ENCODE data around the gene UBASH3B. TPM values are rescaled to one million over a fixed set of nuclear protein-coding genes. Genes with fewer than 3 reads are reported as not detected.

Gene UBASH3B
- total and polyA plus RNA-seq, 9 donors = 0.31 to 5.9 (median 1.8) TPM

DNA sequence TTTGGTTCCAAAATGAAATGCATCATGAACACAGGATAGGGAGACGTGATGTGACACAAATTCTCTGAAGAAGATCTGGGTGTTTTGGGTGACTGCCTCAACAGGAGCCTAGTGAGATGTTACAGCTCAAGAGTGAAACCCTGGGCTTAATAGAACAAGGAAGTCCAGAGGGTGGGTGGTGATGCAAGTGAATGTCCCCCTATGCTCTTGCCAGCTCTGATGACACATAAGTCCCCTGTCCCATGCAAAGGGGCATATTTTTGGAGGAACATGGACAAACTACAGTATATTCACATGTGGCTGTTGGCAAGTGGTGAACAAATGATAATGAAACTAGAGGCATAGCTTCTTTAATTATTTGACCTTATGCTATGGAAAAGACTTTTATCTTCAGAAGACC, 191.9 kb downstream of the UBASH3B start:
- TF ChIP-seq POLR2A (IDR thresholded peaks at IDR 0.05) (no peak), EP300 (IDR thresholded peaks at IDR 0.05) (no peak)
- TF ChIP-seq, protein P1, sequence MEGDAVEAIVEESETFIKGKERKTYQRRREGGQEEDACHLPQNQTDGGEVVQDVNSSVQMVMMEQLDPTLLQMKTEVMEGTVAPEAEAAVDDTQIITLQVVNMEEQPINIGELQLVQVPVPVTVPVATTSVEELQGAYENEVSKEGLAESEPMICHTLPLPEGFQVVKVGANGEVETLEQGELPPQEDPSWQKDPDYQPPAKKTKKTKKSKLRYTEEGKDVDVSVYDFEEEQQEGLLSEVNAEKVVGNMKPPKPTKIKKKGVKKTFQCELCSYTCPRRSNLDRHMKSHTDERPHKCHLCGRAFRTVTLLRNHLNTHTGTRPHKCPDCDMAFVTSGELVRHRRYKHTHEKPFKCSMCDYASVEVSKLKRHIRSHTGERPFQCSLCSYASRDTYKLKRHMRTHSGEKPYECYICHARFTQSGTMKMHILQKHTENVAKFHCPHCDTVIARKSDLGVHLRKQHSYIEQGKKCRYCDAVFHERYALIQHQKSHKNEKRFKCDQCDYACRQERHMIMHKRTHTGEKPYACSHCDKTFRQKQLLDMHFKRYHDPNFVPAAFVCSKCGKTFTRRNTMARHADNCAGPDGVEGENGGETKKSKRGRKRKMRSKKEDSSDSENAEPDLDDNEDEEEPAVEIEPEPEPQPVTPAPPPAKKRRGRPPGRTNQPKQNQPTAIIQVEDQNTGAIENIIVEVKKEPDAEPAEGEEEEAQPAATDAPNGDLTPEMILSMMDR (IDR thresholded peaks at IDR 0.05) = no peak
- WGBS, 3 donors = 85 to 90% (median 89%) methylated on average over 1 of the region's 1 CpG
- no peak overlapping the region for H3K4me3 ChIP-seq
- DNase-seq = no peak
- no peaks in the 10 kb centered on the region for H3K36me3 ChIP-seq
- intact Hi-C loops (cut with DNase I) = no loop called here
- H3K27ac ChIP-seq = no peak overlapping the region
- no peaks in the 10 kb centered on the region for H3K27me3 ChIP-seq
- H3K4me1 ChIP-seq (ENCODE audit: insufficient read depth) = no peaks in the 10 kb centered on the region
- H3K9me3 ChIP-seq = no peaks in the 10 kb centered on the region

GRCh38 chr11:122848186-122848585, 192.7 kb downstream of the UBASH3B start:
- H3K27ac ChIP-seq = no peak overlapping the region
- no peaks in the 10 kb centered on the region for H3K27me3 ChIP-seq
- no peaks in the 10 kb centered on the region for H3K9me3 ChIP-seq
- WGBS, 3 donors = 76 to 82% (median 79%) methylated on average over 1 of the region's 1 CpG
- no peaks in the 10 kb centered on the region for H3K36me3 ChIP-seq
- no peak overlapping the region for H3K4me3 ChIP-seq
- no peaks in the 10 kb centered on the region for H3K4me1 ChIP-seq (ENCODE audit: insufficient read depth)
- DNase-seq = no peak
- intact Hi-C loops (cut with DNase I) = no loop called here
- TF ChIP-seq, protein P1 (IDR thresholded peaks at IDR 0.05) = no peak
- TF ChIP-seq POLR2A (IDR thresholded peaks at IDR 0.05) (no peak), EP300 (IDR thresholded peaks at IDR 0.05) (no peak)

- Histone ChIP-seq H3K27me3 (no peaks in the 10 kb centered on the region), H3K9me3 (no peaks in the 10 kb centered on the region), H3K4me3 (no peak overlapping the region), H3K36me3 (no peaks in the 10 kb centered on the region), H3K4me1 (ENCODE audit: insufficient read depth) (no peaks in the 10 kb centered on the region), H3K27ac (no peak overlapping the region)
- intact Hi-C loops (cut with DNase I) = loop anchor here in 3 of 4 donors (5.0 to 10.0 kb wide), 4 partner anchors 215 to 268 kb away; no protein-coding TSS in a partner anchor
- WGBS, 3 donors = 43 to 54% (median 47%) methylated on average over 7 of the region's 7 CpGs
- no peak for DNase-seq
- TF ChIP-seq EP300 (IDR thresholded peaks at IDR 0.05) (no peak), POLR2A (IDR thresholded peaks at IDR 0.05) (no peak)
- TF ChIP-seq, protein P1 (IDR thresholded peaks at IDR 0.05) = no peak
Observed at GRCh38 chr11:122850076-122850631, 194.6 kb downstream of the UBASH3B start.

- H3K4me3 ChIP-seq = no peak overlapping the region
- no peaks in the 10 kb centered on the region for H3K9me3 ChIP-seq
- H3K36me3 ChIP-seq = no peaks in the 10 kb centered on the region
- intact Hi-C loops (cut with DNase I) = loop anchor here in 3 of 4 donors (5.0 to 10.0 kb wide), 4 partner anchors 217 to 269 kb away; no protein-coding TSS in a partner anchor
- no peaks in the 10 kb centered on the region for H3K4me1 ChIP-seq (ENCODE audit: insufficient read depth)
- no peak overlapping the region for H3K27ac ChIP-seq
- WGBS, 3 donors = 72 to 80% (median 77%) methylated on average over 12 of the region's 12 CpGs
- TF ChIP-seq POLR2A (IDR thresholded peaks at IDR 0.05) (no peak), EP300 (IDR thresholded peaks at IDR 0.05) (no peak)
- TF ChIP-seq, protein P1 (IDR thresholded peaks at IDR 0.05) = no peak
- DNase-seq = no peak
- H3K27me3 ChIP-seq = no peaks in the 10 kb centered on the region
Observed at GRCh38 chr11:122851366-122851966, 195.9 kb downstream of the UBASH3B start.
